Measurements from ENCODE around the gene KCND3. TPM values are rescaled to one million over a fixed set of nuclear protein-coding genes. Genes with fewer than 3 reads are reported as not detected.

Gene KCND3
- total RNA-seq, 1 donor from 2014 or later, result 3.7 TPM

- Mint-ChIP-seq H3K27ac (ENCODE audit: unreplicated experiment) (no peak overlapping the region), H3K36me3 (ENCODE audit: unreplicated experiment) (peaks cover 4% of the 10 kb centered on the region), H3K27me3 (ENCODE audit: unreplicated experiment) (peaks cover 3% of the 10 kb centered on the region), H3K4me1 (ENCODE audit: low read depth, unreplicated experiment) (no peaks in the 10 kb centered on the region), H3K9me3 (ENCODE audit: unreplicated experiment) (peaks cover 2% of the 10 kb centered on the region), H3K4me3 (ENCODE audit: unreplicated experiment) (no peak overlapping the region)
- no peak for TF ChIP-seq CTCF (IDR thresholded peaks at IDR 0.05; ENCODE audit: partially characterized antibody, unreplicated experiment)
- no peak for DNase-seq
Measured at GRCh38 chr1:111968511-111968910, 21.0 kb downstream of the KCND3 start.

- no peaks in the 10 kb centered on the region for H3K4me1 Mint-ChIP-seq (ENCODE audit: low read depth, unreplicated experiment)
- DNase-seq, result no peak
- H3K27me3 Mint-ChIP-seq (ENCODE audit: unreplicated experiment), result peaks cover 3% of the 10 kb centered on the region
- TF ChIP-seq CTCF (IDR thresholded peaks at IDR 0.05; ENCODE audit: partially characterized antibody, unreplicated experiment), result no peak
- H3K36me3 Mint-ChIP-seq (ENCODE audit: unreplicated experiment), result peaks cover 4% of the 10 kb centered on the region
- H3K9me3 Mint-ChIP-seq (ENCODE audit: unreplicated experiment), result peaks cover 2% of the 10 kb centered on the region
- H3K27ac Mint-ChIP-seq (ENCODE audit: unreplicated experiment), result no peak overlapping the region
- no peak overlapping the region for H3K4me3 Mint-ChIP-seq (ENCODE audit: unreplicated experiment)
Measured at GRCh38 chr1:111967886-111968285, 21.6 kb downstream of the KCND3 start.

GRCh38 chr1:111967067-111967690, 22.3 kb downstream of the KCND3 start:
- TF ChIP-seq CTCF (IDR thresholded peaks at IDR 0.05; ENCODE audit: partially characterized antibody, unreplicated experiment), result no peak
- DNase-seq, result no peak
- Mint-ChIP-seq H3K4me3 (ENCODE audit: unreplicated experiment) (no peak overlapping the region), H3K27ac (ENCODE audit: unreplicated experiment) (no peak overlapping the region), H3K36me3 (ENCODE audit: unreplicated experiment) (no peaks in the 10 kb centered on the region), H3K27me3 (ENCODE audit: unreplicated experiment) (peaks cover 3% of the 10 kb centered on the region), H3K9me3 (ENCODE audit: unreplicated experiment) (no peaks in the 10 kb centered on the region), H3K4me1 (ENCODE audit: low read depth, unreplicated experiment) (no peaks in the 10 kb centered on the region)

- no peak for TF ChIP-seq CTCF (IDR thresholded peaks at IDR 0.05; ENCODE audit: partially characterized antibody, unreplicated experiment)
- H3K36me3 Mint-ChIP-seq (ENCODE audit: unreplicated experiment), result no peaks in the 10 kb centered on the region
- H3K4me3 Mint-ChIP-seq (ENCODE audit: unreplicated experiment), result no peak overlapping the region
- no peak overlapping the region for H3K27ac Mint-ChIP-seq (ENCODE audit: unreplicated experiment)
- no peaks in the 10 kb centered on the region for H3K4me1 Mint-ChIP-seq (ENCODE audit: low read depth, unreplicated experiment)
- H3K9me3 Mint-ChIP-seq (ENCODE audit: unreplicated experiment), result no peaks in the 10 kb centered on the region
- peaks cover 3% of the 10 kb centered on the region for H3K27me3 Mint-ChIP-seq (ENCODE audit: unreplicated experiment)
- DNase-seq, result no peak
Measured at GRCh38 chr1:111965781-111966443, 23.6 kb downstream of the KCND3 start.
